ENCODE data around the gene ABHD17C. TPM values are rescaled to one million over a fixed set of nuclear protein-coding genes. Genes with fewer than 3 reads are reported as not detected.

The ABHD17C gene
- total RNA-seq, 2 experiments from 2014 or later: 0.47 to 0.70 TPM

DNA sequence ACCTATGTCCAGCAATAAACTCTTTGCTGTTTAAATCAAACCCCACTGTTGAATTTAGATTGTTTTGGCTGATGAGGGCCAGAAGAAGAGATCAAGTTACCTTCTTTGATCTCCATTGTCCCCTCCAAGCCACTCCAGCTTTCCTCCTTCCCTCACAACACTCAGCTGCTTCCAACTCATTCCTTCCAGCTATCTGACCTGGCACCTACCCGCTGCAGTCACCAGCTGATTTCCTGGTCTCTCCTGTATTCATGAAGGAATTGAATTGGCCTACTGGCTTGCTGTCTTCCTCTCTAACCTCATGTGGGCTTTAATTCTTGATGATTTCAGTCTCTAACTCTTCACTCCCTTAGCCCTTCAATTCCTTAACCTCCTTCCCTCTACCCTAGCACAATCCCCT is 40.8 kb upstream of the ABHD17C start:
- intact Hi-C loops (cut with micrococcal nuclease; ENCODE audit: unreplicated experiment): no loop called here
- Histone ChIP-seq H3K4me3 (ENCODE audit: low read depth, low read length, poor library complexity, severe bottlenecking) (no peak overlapping the region), H3K9me3 (ENCODE audit: low read length) (no peaks in the 10 kb centered on the region), H3K79me2 (ENCODE audit: insufficient read depth, low read depth, low read length) (no peaks in the 10 kb centered on the region), H3K4me2 (ENCODE audit: low read length) (no peak overlapping the region), H3K27ac (ENCODE audit: low read depth, low read length, poor library complexity, severe bottlenecking) (no peak overlapping the region), H3K4me1 (ENCODE audit: insufficient read depth, low read length, poor library complexity, severe bottlenecking) (no peaks in the 10 kb centered on the region), H3K9me2 (ENCODE audit: insufficient read depth, low read length) (no peaks in the 10 kb centered on the region), H2AFZ (ENCODE audit: low read length) (no peak overlapping the region), H4K20me1 (ENCODE audit: insufficient read depth, low read length) (no peaks in the 10 kb centered on the region), H3K36me3 (ENCODE audit: insufficient read depth, low read length) (no peaks in the 10 kb centered on the region)
- POLR2A ChIA-PET: no interaction called here
- CTCF ChIA-PET (ENCODE audit: unreplicated experiment): no interaction called here
- TF ChIP-seq EZH2phosphoT487 (IDR thresholded peaks at IDR 0.05; ENCODE audit: borderline replicate concordance, low read depth, low read length): no peak
- TF ChIP-seq, protein P1, sequence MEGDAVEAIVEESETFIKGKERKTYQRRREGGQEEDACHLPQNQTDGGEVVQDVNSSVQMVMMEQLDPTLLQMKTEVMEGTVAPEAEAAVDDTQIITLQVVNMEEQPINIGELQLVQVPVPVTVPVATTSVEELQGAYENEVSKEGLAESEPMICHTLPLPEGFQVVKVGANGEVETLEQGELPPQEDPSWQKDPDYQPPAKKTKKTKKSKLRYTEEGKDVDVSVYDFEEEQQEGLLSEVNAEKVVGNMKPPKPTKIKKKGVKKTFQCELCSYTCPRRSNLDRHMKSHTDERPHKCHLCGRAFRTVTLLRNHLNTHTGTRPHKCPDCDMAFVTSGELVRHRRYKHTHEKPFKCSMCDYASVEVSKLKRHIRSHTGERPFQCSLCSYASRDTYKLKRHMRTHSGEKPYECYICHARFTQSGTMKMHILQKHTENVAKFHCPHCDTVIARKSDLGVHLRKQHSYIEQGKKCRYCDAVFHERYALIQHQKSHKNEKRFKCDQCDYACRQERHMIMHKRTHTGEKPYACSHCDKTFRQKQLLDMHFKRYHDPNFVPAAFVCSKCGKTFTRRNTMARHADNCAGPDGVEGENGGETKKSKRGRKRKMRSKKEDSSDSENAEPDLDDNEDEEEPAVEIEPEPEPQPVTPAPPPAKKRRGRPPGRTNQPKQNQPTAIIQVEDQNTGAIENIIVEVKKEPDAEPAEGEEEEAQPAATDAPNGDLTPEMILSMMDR (conservative IDR thresholded peaks at IDR 0.05; ENCODE audit: low read length): no peak
- BruUV-seq (replicated peaks): no TSS peak
- DNase-seq (ENCODE audit: low spot score): no peak

DNA sequence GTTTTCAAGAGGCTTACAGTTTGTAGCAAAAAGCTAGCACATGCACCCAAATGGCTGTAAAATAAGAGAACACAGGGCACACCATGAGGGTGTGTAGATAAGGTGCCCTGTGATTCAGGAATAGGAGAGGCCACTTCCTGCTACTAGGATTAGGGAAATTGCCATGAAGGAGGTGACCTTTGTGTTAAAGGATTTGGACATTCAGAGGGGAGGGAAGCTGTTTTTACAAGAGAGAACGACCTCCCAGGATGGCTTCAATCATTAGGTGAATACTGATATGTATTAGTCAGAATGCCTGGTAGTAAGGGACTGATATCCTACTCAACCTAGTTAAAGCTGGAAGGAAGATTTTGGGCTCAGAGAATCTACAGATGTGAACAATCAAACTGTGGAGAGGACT is 35.7 kb upstream of the ABHD17C start:
- TF ChIP-seq, protein P1 (conservative IDR thresholded peaks at IDR 0.05; ENCODE audit: low read length): no peak
- TF ChIP-seq EZH2phosphoT487 (IDR thresholded peaks at IDR 0.05; ENCODE audit: borderline replicate concordance, low read depth, low read length): no peak
- no TSS peak for BruUV-seq (replicated peaks)
- H3K4me1 ChIP-seq (ENCODE audit: insufficient read depth, low read length, poor library complexity, severe bottlenecking): no peaks in the 10 kb centered on the region
- no peak overlapping the region for H3K4me2 ChIP-seq (ENCODE audit: low read length)
- no peak overlapping the region for H2AFZ ChIP-seq (ENCODE audit: low read length)
- H3K4me3 ChIP-seq (ENCODE audit: low read depth, low read length, poor library complexity, severe bottlenecking): no peak overlapping the region
- H3K36me3 ChIP-seq (ENCODE audit: insufficient read depth, low read length): no peaks in the 10 kb centered on the region
- POLR2A ChIA-PET: interaction anchor here (0.6 kb wide), 1 partner anchor 234 kb away, joined by 3 read pairs; no protein-coding TSS in a partner anchor
- DNase-seq (ENCODE audit: low spot score): no peak
- CTCF ChIA-PET (ENCODE audit: unreplicated experiment): no interaction called here
- no peak overlapping the region for H3K27ac ChIP-seq (ENCODE audit: low read depth, low read length, poor library complexity, severe bottlenecking)
- H3K9me3 ChIP-seq (ENCODE audit: low read length): no peaks in the 10 kb centered on the region
- intact Hi-C loops (cut with micrococcal nuclease; ENCODE audit: unreplicated experiment): no loop called here
- H4K20me1 ChIP-seq (ENCODE audit: insufficient read depth, low read length): no peaks in the 10 kb centered on the region
- no peaks in the 10 kb centered on the region; the same call in 1 of the 2 replicates for H3K9me2 ChIP-seq (ENCODE audit: insufficient read depth, low read length)
- H3K79me2 ChIP-seq (ENCODE audit: insufficient read depth, low read depth, low read length): no peaks in the 10 kb centered on the region

DNA sequence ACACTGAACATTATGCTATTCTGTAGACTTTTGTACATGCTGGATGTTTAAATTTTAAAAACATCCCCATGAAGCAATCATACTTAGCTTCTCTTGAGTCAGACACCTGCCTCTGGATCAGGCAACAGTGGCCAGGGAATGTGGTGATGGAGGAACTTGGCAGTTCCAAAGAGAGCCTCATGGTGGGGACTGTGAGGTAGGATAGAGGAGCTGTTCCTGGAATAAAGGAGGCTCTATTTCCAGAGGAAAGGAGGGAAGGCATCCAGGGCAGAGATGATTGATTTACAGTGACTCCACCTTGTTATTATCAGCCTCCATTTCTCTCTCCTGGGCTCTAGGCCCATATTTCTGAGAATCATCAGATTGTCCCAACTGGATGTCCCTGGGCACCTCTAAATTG is 35.0 kb upstream of the ABHD17C start:
- POLR2A ChIA-PET: interaction anchor here (0.9 kb wide), 1 partner anchor 14 kb away, joined by 4 read pairs; no protein-coding TSS in a partner anchor
- no peak for DNase-seq (ENCODE audit: low spot score)
- intact Hi-C loops (cut with micrococcal nuclease; ENCODE audit: unreplicated experiment): no loop called here

More for the DNA sequence above, 35.0 kb upstream of the ABHD17C start:
- no peak overlapping the region for H2AFZ ChIP-seq (ENCODE audit: low read length)
- no peaks in the 10 kb centered on the region for H4K20me1 ChIP-seq (ENCODE audit: insufficient read depth, low read length)
- no peaks in the 10 kb centered on the region for H3K9me3 ChIP-seq (ENCODE audit: low read length)
- TF ChIP-seq, protein P1 (conservative IDR thresholded peaks at IDR 0.05; ENCODE audit: low read length): no peak
- TF ChIP-seq EZH2phosphoT487 (IDR thresholded peaks at IDR 0.05; ENCODE audit: borderline replicate concordance, low read depth, low read length): no peak
- H3K4me3 ChIP-seq (ENCODE audit: low read depth, low read length, poor library complexity, severe bottlenecking): no peak overlapping the region
- H3K4me1 ChIP-seq (ENCODE audit: insufficient read depth, low read length, poor library complexity, severe bottlenecking): no peaks in the 10 kb centered on the region
- H3K4me2 ChIP-seq (ENCODE audit: low read length): no peak overlapping the region
- H3K36me3 ChIP-seq (ENCODE audit: insufficient read depth, low read length): no peaks in the 10 kb centered on the region
- BruUV-seq (replicated peaks): no TSS peak
- CTCF ChIA-PET (ENCODE audit: unreplicated experiment): no interaction called here
- H3K9me2 ChIP-seq (ENCODE audit: insufficient read depth, low read length): no peaks in the 10 kb centered on the region; the same call in 1 of the 2 replicates
- no peak overlapping the region for H3K27ac ChIP-seq (ENCODE audit: low read depth, low read length, poor library complexity, severe bottlenecking)
- no peaks in the 10 kb centered on the region for H3K79me2 ChIP-seq (ENCODE audit: insufficient read depth, low read depth, low read length)
